IMR-90 (cell line): ENCODE measurements around the gene SETD3. TPM values are rescaled to one million over a fixed set of nuclear protein-coding genes. Genes with fewer than 3 reads are reported as not detected.

ENCODE experiments used
- ATAC-seq: fragments of 200-7000 bp; cut with Tn5 transposase; 2 replicates; pipeline ENCODE4 v1.9.1; 2020; ENCODE audit warnings: low read depth, mild to moderate bottlenecking, moderate library complexity
- BruUV-seq: library from RNA; stranded (reverse); fragments of 400-500 nt; replicated peaks from 2 replicates; lab custom pipeline; 2021; lab: Mats Ljungman, UMichigan
- CTCF ChIA-PET: fragments of 300-600 bp; formaldehyde crosslinking; extraction: SDS; loops from one replicate; lab custom pipeline; 2021; ENCODE audit warnings: antibody characterized with exemption; lab: Yijun Ruan, JAX
- POLR2A ChIA-PET: fragments of 300-600 bp; sonication (Branson Sonifier 250); formaldehyde crosslinking; loops from one replicate; lab custom pipeline; 2022; ENCODE audit warnings: antibody characterized with exemption; ENCODE audit not compliant: unreplicated experiment; lab: Charles Lee
- DNase-seq: peaks from one replicate; pipeline ENCODE4 v3.0.0; 2013
- H2AFZ ChIP-seq: replicated peaks from 2 replicates; pipeline ENCODE3; 2013; ENCODE audit warnings: low read length, mild to moderate bottlenecking; ENCODE audit not compliant: poor library complexity
- H2AK5ac ChIP-seq: 2 replicates; pipeline ENCODE4 v1.6.1; 2013; ENCODE audit warnings: low read depth, low read length, inconsistent platforms
- H2AK9ac ChIP-seq: replicated peaks from 2 replicates; pipeline ENCODE3; 2013; ENCODE audit warnings: mild to moderate bottlenecking, low read depth, low read length, moderate library complexity; ENCODE audit not compliant: poor library complexity
- H2BK120ac ChIP-seq: 2 replicates; pipeline ENCODE4 v1.6.1; 2013; ENCODE audit warnings: low read depth, low read length, inconsistent platforms
- H2BK15ac ChIP-seq: 3 replicates; pipeline ENCODE4 v1.6.1; 2013; ENCODE audit warnings: low read depth, low read length, inconsistent platforms
- H2BK20ac ChIP-seq: 2 replicates; pipeline ENCODE4 v1.6.1; 2013; ENCODE audit warnings: low read depth, mild to moderate bottlenecking, inconsistent platforms, low read length, moderate library complexity
- H2BK5ac ChIP-seq: 2 replicates; pipeline ENCODE4 v1.6.1; 2013; ENCODE audit warnings: mild to moderate bottlenecking, low read depth, low read length, inconsistent platforms; ENCODE audit not compliant: poor library complexity, severe bottlenecking
- H3K14ac ChIP-seq: replicated peaks from 2 replicates; pipeline ENCODE4 v1.6.1; 2013; ENCODE audit warnings: low read depth, low read length, inconsistent platforms
- H3K18ac ChIP-seq: 2 replicates; pipeline ENCODE4 v1.6.1; 2013; ENCODE audit warnings: low read depth, low read length, control low read depth
- H3K23ac ChIP-seq: 2 replicates; pipeline ENCODE4 v1.6.1; 2013; ENCODE audit warnings: low read depth, low read length, inconsistent platforms
- H3K27ac ChIP-seq: 2 replicates; pipeline ENCODE4 v1.5.1; 2013; ENCODE audit warnings: mild to moderate bottlenecking, control low read depth, low read length; ENCODE audit not compliant: insufficient read depth
- H3K27me3 ChIP-seq: 2 replicates; pipeline ENCODE4 v1.6.1; 2013; ENCODE audit warnings: low read length; ENCODE audit not compliant: control insufficient read depth, insufficient read depth
- H3K36me3 ChIP-seq: 2 replicates; pipeline ENCODE4 v1.6.1; 2013; ENCODE audit warnings: low read length, mixed read lengths; ENCODE audit not compliant: control insufficient read depth, insufficient read depth
- H3K4ac ChIP-seq: 2 replicates; pipeline ENCODE4 v1.6.1; 2013; ENCODE audit warnings: low read depth, low read length, inconsistent platforms
- H3K4me1 ChIP-seq: 2 replicates; pipeline ENCODE4 v1.6.1; 2013; ENCODE audit warnings: low read length, mixed read lengths; ENCODE audit not compliant: control insufficient read depth, insufficient read depth
- H3K4me2 ChIP-seq: 2 replicates; pipeline ENCODE4 v1.6.1; 2013; ENCODE audit warnings: low read depth, mild to moderate bottlenecking, control low read depth, low read length, moderate library complexity
- H3K4me3 ChIP-seq: 2 replicates; pipeline ENCODE4 v1.5.1; 2013; ENCODE audit warnings: low read depth, mild to moderate bottlenecking, control low read depth, low read length, moderate library complexity; ENCODE audit not compliant: insufficient read depth
- H3K56ac ChIP-seq: 2 replicates; pipeline ENCODE4 v1.6.1; 2013; ENCODE audit warnings: low read length, inconsistent platforms; ENCODE audit not compliant: insufficient read depth; ENCODE audit errors: extremely low read depth
- H3K79me1 ChIP-seq, 2 experiments: 2 replicates each; pipeline ENCODE4 v1.6.1; 2013; ENCODE audit warnings: low read length in 2 of 2, inconsistent platforms in 1 of 2, low read depth in 1 of 2
- H3K9ac ChIP-seq: 2 replicates; pipeline ENCODE4 v1.6.1; 2013; ENCODE audit warnings: low read depth, low read length, control low read depth
- H3K9me1 ChIP-seq: 2 replicates; pipeline ENCODE4 v1.6.1; 2013; ENCODE audit warnings: low read length, inconsistent platforms; ENCODE audit not compliant: insufficient read depth
- H3K9me3 ChIP-seq: 2 replicates; pipeline ENCODE4 v1.6.1; 2013; ENCODE audit warnings: low read length; ENCODE audit not compliant: control insufficient read depth, insufficient read depth
- H4K20me1 ChIP-seq: 2 replicates; pipeline ENCODE4 v1.6.1; 2013; ENCODE audit warnings: low read length, inconsistent platforms; ENCODE audit not compliant: insufficient read depth
- H4K5ac ChIP-seq: 2 replicates; pipeline ENCODE4 v1.6.1; 2013; ENCODE audit warnings: mild to moderate bottlenecking, low read depth, low read length, control low read depth
- H4K8ac ChIP-seq, 2 experiments: 2 replicates each; pipeline ENCODE4 v1.6.1; 2013; ENCODE audit warnings: low read depth in 2 of 2, low read length in 2 of 2, control low read depth in 1 of 2, inconsistent platforms in 1 of 2
- H4K91ac ChIP-seq: 2 replicates; pipeline ENCODE4 v1.6.1; 2013; ENCODE audit warnings: low read depth, low read length, inconsistent platforms; ENCODE audit not compliant: insufficient read depth
- BHLHE40 ChIP-seq: fragments of 150-350 bp; IDR thresholded peaks from 2 replicates; pipeline ENCODE4 v1.6.1; 2016; ENCODE audit warnings: mild to moderate bottlenecking, low read depth, low read length
- CEBPB ChIP-seq: IDR thresholded peaks from 2 replicates; pipeline ENCODE4 v1.6.1; 2012; ENCODE audit warnings: low read depth, low read length, improper control_type of control experiment
- CHD1 ChIP-seq: IDR thresholded peaks from 2 replicates; pipeline ENCODE4 v1.6.1; 2012; ENCODE audit warnings: low read depth, low read length, improper control_type of control experiment
- CTCF ChIP-seq: conservative IDR thresholded peaks from 2 replicates; pipeline ENCODE4 v1.5.1; 2012; ENCODE audit warnings: mild to moderate bottlenecking, low read depth, low read length, improper control_type of control experiment
- FOS ChIP-seq: fragments of 150-350 bp; IDR thresholded peaks from 2 replicates; pipeline ENCODE4 v1.6.1; 2016; ENCODE audit warnings: low read depth, low read length
- MAZ ChIP-seq: IDR thresholded peaks from 2 replicates; pipeline ENCODE4 v1.6.1; 2012; ENCODE audit warnings: low read depth, mild to moderate bottlenecking, low read length, improper control_type of control experiment, moderate library complexity, borderline replicate concordance
- MXI1 ChIP-seq: IDR thresholded peaks from 2 replicates; pipeline ENCODE4 v1.6.1; 2012; ENCODE audit warnings: low read depth, mild to moderate bottlenecking, low read length, moderate library complexity, borderline replicate concordance
- NFE2L2 ChIP-seq: fragments of 150-350 bp; IDR thresholded peaks from 2 replicates; pipeline ENCODE4 v1.6.1; 2016; ENCODE audit warnings: low read depth, mild to moderate bottlenecking, low read length
- RAD21 ChIP-seq: IDR thresholded peaks from 2 replicates; pipeline ENCODE4 v1.6.1; 2012; ENCODE audit warnings: low read length, improper control_type of control experiment
- RFX5 ChIP-seq: IDR thresholded peaks from 2 replicates; pipeline ENCODE4 v1.8.0; 2012; ENCODE audit warnings: low read depth, mild to moderate bottlenecking, low read length, moderate library complexity
- SMC3 ChIP-seq: fragments of 150-350 bp; IDR thresholded peaks from 2 replicates; pipeline ENCODE4 v1.6.1; 2016; ENCODE audit warnings: low read depth, mild to moderate bottlenecking, antibody characterized with exemption, low read length, moderate library complexity
- USF2 ChIP-seq: fragments of 150-350 bp; IDR thresholded peaks from 2 replicates; pipeline ENCODE4 v1.6.1; 2017; ENCODE audit warnings: mild to moderate bottlenecking, antibody characterized with exemption, low read length, low read depth
- WGBS, 2 experiments: methylation state at CpG; one replicate each; pipeline versions ENCODE4 v1.1.5 to v1.1.7; 2013; ENCODE audit warnings: missing lambda C conversion rate in 2 of 2; ENCODE audit not compliant: insufficient read length in 1 of 2; ENCODE audit errors: extremely low coverage in 2 of 2; 5-methylcytosine and 5-hydroxymethylcytosine counted together
- dilution Hi-C: fragments of 300-500 bp; cut with HindIII; formaldehyde crosslinking; loops from one replicate; pipeline ENCODE4 v1.14.3; 2018; ENCODE audit warnings: low sequenced_read_pairs; ENCODE audit not compliant: unreplicated experiment
- in situ Hi-C: fragments of 300-500 bp; cut with MboI; formaldehyde crosslinking; loops from 3 replicates; pipeline ENCODE4 v1.14.3; 2019; ENCODE audit warnings: low sequenced_read_pairs, inconsistent platforms, mixed read lengths
- intact Hi-C: fragments of 100-400 bp; cut with micrococcal nuclease; formaldehyde crosslinking; loops from 2 replicates; pipeline ENCODE4 v1.10.0; 2022
- polyA plus RNA-seq, 3 experiments: library from polyadenylated mRNA; depleted of rRNA; stranded (reverse); fragments of >200 nt; gene quantifications; 2 replicates each; pipeline ENCODE4 v1.2.3, GENCODE V29; 2012; ENCODE audit warnings: low replicate concordance in 1 of 3
- total RNA-seq: library from RNA; depleted of rRNA; stranded (reverse); fragments of >200 nt; gene quantifications from 2 replicates; pipeline ENCODE4 v1.2.3, GENCODE V29; 2012

Gene SETD3
- total and polyA plus RNA-seq, 2 of the 4 experiments (the other 2 are of a cell fraction) = 18.8 to 31.9 TPM

- no peak for TF ChIP-seq CEBPB
Measured at GRCh38 chr14:99507860-99508640, 27.4 kb upstream of the SETD3 start (continued).

- no peak overlapping the region for H4K5ac ChIP-seq
- H4K91ac ChIP-seq = no peak overlapping the region
- peaks cover 24% of the 10 kb centered on the region for H4K20me1 ChIP-seq
- DNase-seq = no peak
- no peak overlapping the region for H3K14ac ChIP-seq
- no peak overlapping the region for H2AFZ ChIP-seq
- no peak overlapping the region for H2AK9ac ChIP-seq
- H3K9ac ChIP-seq = no peak overlapping the region
- H3K9me1 ChIP-seq = peaks cover 4% of the 10 kb centered on the region; the same call in 1 of the 2 replicates
- intact Hi-C loops (no loop called here), dilution Hi-C loops (no loop called here), in situ Hi-C loops (no loop called here)
- no peak overlapping the region for H3K4me3 ChIP-seq
- TF ChIP-seq NFE2L2 = no peak
- TF ChIP-seq BHLHE40 = no peak
- no peak for TF ChIP-seq CEBPB
- no peak for TF ChIP-seq RAD21
- TF ChIP-seq FOS = no peak
- no peak for TF ChIP-seq CHD1
- TF ChIP-seq CTCF = no peak
- no peak for TF ChIP-seq USF2
- TF ChIP-seq SMC3 = no peak
- TF ChIP-seq MAZ = no peak
- TF ChIP-seq MXI1 = no peak
- TF ChIP-seq RFX5 = no peak
- H3K4ac ChIP-seq = no peak overlapping the region
- no peak overlapping the region for H2BK15ac ChIP-seq
- H3K56ac ChIP-seq = no peak overlapping the region
- no peak overlapping the region for H3K4me2 ChIP-seq
- no peaks in the 10 kb centered on the region for H3K9me3 ChIP-seq
- ChIA-PET CTCF (no interaction called here), POLR2A (no interaction called here)
- H3K23ac ChIP-seq = no peak overlapping the region
- peaks cover 72% of the 10 kb centered on the region for H3K36me3 ChIP-seq
- no peak overlapping the region for H2AK5ac ChIP-seq
- no peak overlapping the region for H2BK20ac ChIP-seq
- no peak overlapping the region for H4K8ac ChIP-seq
- no peak overlapping the region for H3K18ac ChIP-seq
- H3K79me1 ChIP-seq = peaks cover 10 to 37% of the 10 kb centered on the region in 2 experiments; a peak in 2 of 4 replicates
- ATAC-seq = no peak
- H3K27me3 ChIP-seq = no peaks in the 10 kb centered on the region
- no peak overlapping the region for H2BK120ac ChIP-seq
- H2BK5ac ChIP-seq = no peak overlapping the region
- BruUV-seq = no TSS peak
- no peak overlapping the region for H3K27ac ChIP-seq
- WGBS, 2 experiments = 30% methylated on average over 4 of the region's 6 CpGs; no CpG with 5 or more reads in 1 of the 2 experiments
- H3K4me1 ChIP-seq = peaks cover 2% of the 10 kb centered on the region; the same call in 1 of the 2 replicates
Measured at GRCh38 chr14:99506276-99506675, 25.6 kb upstream of the SETD3 start.
